Astrocyte (in vitro differentiated cells and primary cell): ENCODE results near the gene GSN. TPM values are rescaled to one million over a fixed set of nuclear protein-coding genes. Genes with fewer than 3 reads are reported as not detected.

Experiments
- DNase-seq: peaks from one replicate; pipeline ENCODE4 v3.0.0-alpha.2; 2010; ENCODE audit warnings: low read depth
- FAIRE-seq: peaks from 2 replicates; lab custom pipeline; 2011; peaks lifted over from hg19 to GRCh38; lab: Jason Lieb, UNC
- H2AFZ ChIP-seq: 2 replicates; pipeline ENCODE4 v1.6.0; 2012; ENCODE audit warnings: low read depth, low read length, inconsistent platforms
- H3K27ac ChIP-seq: 2 replicates; pipeline ENCODE4 v1.5.1; 2011; ENCODE audit warnings: low read depth, low read length, inconsistent platforms
- H3K27me3 ChIP-seq: 2 replicates; pipeline ENCODE4 v1.6.0; 2011; ENCODE audit warnings: low read length, inconsistent platforms; ENCODE audit not compliant: insufficient read depth
- H3K36me3 ChIP-seq: 2 replicates; pipeline ENCODE4 v1.5.1; 2011; ENCODE audit warnings: low read length, inconsistent platforms; ENCODE audit not compliant: insufficient read depth
- H3K4me1 ChIP-seq: 2 replicates; pipeline ENCODE4 v1.5.1; 2011; ENCODE audit warnings: low read length, inconsistent platforms; ENCODE audit not compliant: insufficient read depth
- H3K4me2 ChIP-seq: 2 replicates; pipeline ENCODE4 v1.6.0; 2012; ENCODE audit warnings: low read length, inconsistent platforms
- H3K4me3 ChIP-seq: 2 replicates; pipeline ENCODE4 v1.5.1; 2011; ENCODE audit warnings: low read depth, mild to moderate bottlenecking, low read length, inconsistent platforms; ENCODE audit not compliant: insufficient read depth
- H3K79me2 ChIP-seq: 2 replicates; pipeline ENCODE4 v1.6.0; 2012; ENCODE audit warnings: mild to moderate bottlenecking, low read length, inconsistent platforms; ENCODE audit not compliant: insufficient read depth
- H3K9ac ChIP-seq: 2 replicates; pipeline ENCODE4 v1.6.0; 2012; ENCODE audit warnings: mild to moderate bottlenecking, low read length, inconsistent platforms
- H3K9me3 ChIP-seq: 2 replicates; pipeline ENCODE4 v1.5.1; 2012; ENCODE audit warnings: low read depth, mild to moderate bottlenecking, low read length, inconsistent platforms; ENCODE audit not compliant: insufficient read depth
- H4K20me1 ChIP-seq: 2 replicates; pipeline ENCODE4 v1.6.0; 2012; ENCODE audit warnings: low read length, inconsistent platforms; ENCODE audit not compliant: insufficient read depth
- H3K27ac Mint-ChIP-seq: one replicate; pipeline ENCODE4 v1.8.0; 2021; ENCODE audit warnings: mild to moderate bottlenecking, mixed read lengths; ENCODE audit not compliant: unreplicated experiment
- H3K27me3 Mint-ChIP-seq: one replicate; pipeline ENCODE4 v1.8.0; 2021; ENCODE audit warnings: low read depth, mixed read lengths; ENCODE audit not compliant: unreplicated experiment
- H3K36me3 Mint-ChIP-seq: one replicate; pipeline ENCODE4 v1.8.0; 2021; ENCODE audit warnings: low read depth, mixed read lengths; ENCODE audit not compliant: unreplicated experiment
- H3K4me1 Mint-ChIP-seq: one replicate; pipeline ENCODE4 v1.8.0; 2021; ENCODE audit warnings: low read depth, mixed read lengths; ENCODE audit not compliant: unreplicated experiment
- H3K4me3 Mint-ChIP-seq: one replicate; pipeline ENCODE4 v1.8.0; 2021; ENCODE audit warnings: mild to moderate bottlenecking, moderate library complexity, mixed read lengths; ENCODE audit not compliant: unreplicated experiment
- H3K9me3 Mint-ChIP-seq: one replicate; pipeline ENCODE4 v1.8.0; 2021; ENCODE audit warnings: mild to moderate bottlenecking, mixed read lengths; ENCODE audit not compliant: unreplicated experiment
- CTCF ChIP-seq: IDR thresholded peaks from 2 replicates; pipeline ENCODE4 v1.5.1; 2011; ENCODE audit warnings: low read depth, mild to moderate bottlenecking, inconsistent platforms, low read length, moderate library complexity; ENCODE audit not compliant: insufficient read depth
- EZH2 ChIP-seq: IDR thresholded peaks from 2 replicates; pipeline ENCODE4 v1.6.1; 2012; ENCODE audit warnings: mild to moderate bottlenecking, low read length, inconsistent platforms; ENCODE audit not compliant: insufficient read depth
- total RNA-seq: library from RNA; stranded (reverse); gene quantifications from 2 replicates; pipeline ENCODE4 v1.2.1, GENCODE V29; 2021

Gene GSN
- total RNA-seq, 1 donor from 2014 or later = 260 TPM

- no peak for FAIRE-seq
- no peaks in the 10 kb centered on the region for H3K9me3 Mint-ChIP-seq
- Histone ChIP-seq H3K27me3 (no peaks in the 10 kb centered on the region), H3K9ac (no peak overlapping the region), H3K9me3 (no peaks in the 10 kb centered on the region), H3K79me2 (no peaks in the 10 kb centered on the region), H3K4me3 (no peak overlapping the region), H3K4me1 (peaks cover 8% of the 10 kb centered on the region), H3K36me3 (peaks cover 64% of the 10 kb centered on the region), H3K27ac (no peak overlapping the region), H4K20me1 (peaks cover 7% of the 10 kb centered on the region), H3K4me2 (no peak overlapping the region), H2AFZ (no peak overlapping the region)
- H3K27ac Mint-ChIP-seq = no peak overlapping the region
- H3K36me3 Mint-ChIP-seq = peaks cover 38% of the 10 kb centered on the region
- no peak overlapping the region for H3K4me3 Mint-ChIP-seq
- TF ChIP-seq CTCF = no peak
- TF ChIP-seq EZH2 = no peak
- H3K27me3 Mint-ChIP-seq = no peaks in the 10 kb centered on the region
- no peak for DNase-seq
- H3K4me1 Mint-ChIP-seq = peaks cover 2% of the 10 kb centered on the region
Observed at GRCh38 chr9:121328476-121328875, 60.5 kb downstream of the GSN start.

DNA sequence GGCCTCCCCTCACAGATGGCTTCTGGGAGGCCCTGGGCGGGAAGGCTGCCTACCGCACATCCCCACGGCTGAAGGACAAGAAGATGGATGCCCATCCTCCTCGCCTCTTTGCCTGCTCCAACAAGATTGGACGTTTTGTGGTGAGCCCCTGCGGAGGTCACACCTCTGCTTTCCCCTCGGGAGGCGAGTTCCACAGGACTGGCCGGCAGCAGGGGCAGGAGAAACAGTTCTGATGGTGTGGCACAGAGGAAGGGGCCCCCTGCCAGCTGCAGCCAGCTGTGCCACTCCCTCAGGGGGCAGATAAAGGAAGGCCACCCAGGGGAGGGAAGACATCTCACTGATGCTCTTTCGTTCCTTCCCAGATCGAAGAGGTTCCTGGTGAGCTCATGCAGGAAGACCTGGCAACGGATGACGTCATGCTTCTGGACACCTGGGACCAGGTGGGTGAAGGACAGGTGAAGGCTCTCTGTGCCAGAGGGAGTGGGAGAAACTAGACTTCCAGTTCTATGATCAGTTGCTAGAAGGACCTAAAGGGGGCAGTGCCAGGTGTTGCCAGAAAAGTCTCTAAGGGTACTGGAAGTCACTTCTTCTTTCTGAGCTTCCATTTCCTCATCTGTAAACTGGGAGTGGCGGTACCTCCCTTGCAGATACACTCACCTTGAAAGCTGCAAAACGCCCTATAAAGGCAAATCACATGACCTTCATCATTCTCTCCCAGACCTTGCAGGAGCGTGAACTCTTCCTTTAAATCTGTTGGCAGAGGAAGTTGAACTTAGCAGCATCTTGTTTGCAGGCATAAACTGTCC, 61.1 kb downstream of the GSN start:
- peaks cover 8% of the 10 kb centered on the region for H3K4me1 ChIP-seq
- H3K79me2 ChIP-seq = no peaks in the 10 kb centered on the region
- peaks cover 67% of the 10 kb centered on the region for H3K36me3 ChIP-seq
- no peak overlapping the region for H3K9ac ChIP-seq
- no peaks in the 10 kb centered on the region for H3K27me3 ChIP-seq
- Mint-ChIP-seq H3K4me1 (peaks cover 2% of the 10 kb centered on the region), H3K9me3 (no peaks in the 10 kb centered on the region), H3K4me3 (no peak overlapping the region), H3K36me3 (peaks cover 38% of the 10 kb centered on the region), H3K27ac (no peak overlapping the region), H3K27me3 (no peaks in the 10 kb centered on the region)
- H3K4me3 ChIP-seq = no peak overlapping the region
- no peak overlapping the region for H3K4me2 ChIP-seq
- no peak overlapping the region for H3K27ac ChIP-seq
- H3K9me3 ChIP-seq = no peaks in the 10 kb centered on the region
- FAIRE-seq = no peak
- DNase-seq = no peak
- peaks cover 7% of the 10 kb centered on the region for H4K20me1 ChIP-seq
- no peak overlapping the region for H2AFZ ChIP-seq
- no peak for TF ChIP-seq CTCF
- no peak for TF ChIP-seq EZH2

DNA sequence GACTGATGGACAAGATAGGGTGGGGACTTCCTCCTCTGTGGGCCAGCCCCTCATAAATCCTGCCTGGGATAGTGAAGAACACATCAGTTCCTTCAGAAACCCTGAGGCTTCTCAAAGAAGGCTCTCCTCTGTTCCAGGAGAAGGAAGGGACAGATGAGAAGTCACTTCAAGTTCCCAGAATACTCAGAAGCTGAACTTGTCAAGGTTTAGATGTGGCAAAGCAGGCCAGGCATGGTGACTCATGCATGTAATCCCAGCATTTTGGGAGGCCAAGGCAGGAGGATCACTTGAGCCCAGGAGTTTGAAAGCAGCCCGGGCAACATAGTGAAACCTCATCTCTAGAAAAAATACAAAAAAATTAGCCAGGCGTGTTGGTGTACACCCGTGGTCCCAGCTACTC, 63.6 kb downstream of the GSN start:
- no peak overlapping the region for H3K9ac ChIP-seq
- Mint-ChIP-seq H3K9me3 (no peaks in the 10 kb centered on the region), H3K27ac (no peak overlapping the region), H3K4me3 (no peak overlapping the region), H3K36me3 (peaks cover 37% of the 10 kb centered on the region), H3K27me3 (no peaks in the 10 kb centered on the region), H3K4me1 (peaks cover 2% of the 10 kb centered on the region)
- H3K9me3 ChIP-seq = no peaks in the 10 kb centered on the region
- H3K4me1 ChIP-seq = no peaks in the 10 kb centered on the region
- H3K36me3 ChIP-seq = peaks cover 52% of the 10 kb centered on the region
- H2AFZ ChIP-seq = no peak overlapping the region
- no peak overlapping the region for H3K4me2 ChIP-seq
- no peak for DNase-seq
- H3K79me2 ChIP-seq = no peaks in the 10 kb centered on the region
- H3K4me3 ChIP-seq = no peak overlapping the region
- H4K20me1 ChIP-seq = peaks cover 7% of the 10 kb centered on the region
- no peak for FAIRE-seq
- peak overlapping the region; percentile 9 for H3K27ac ChIP-seq
- TF ChIP-seq EZH2 (no peak), CTCF (no peak)
- no peaks in the 10 kb centered on the region for H3K27me3 ChIP-seq
